NCI-H2196 treated with DMSO at 0.1 percent for 48 hours (cell line): Measurements from ENCODE around the gene CACNA1H.
"Not testable (repeated sequence)": the region's sequence is repeated elsewhere in the genome, so short reads cannot be mapped to it uniquely, and the experiment has no call there.

ENCODE experiments used
- DNase-seq: peaks from one replicate; lab custom pipeline; 2025; ENCODE audit not compliant: unreplicated experiment; lab: John Stamatoyannopoulos, UW

CACNA1H gene

GRCh38 chr16:1264345-1265089 lies 111.6 kb downstream of the CACNA1H start:
- DNase-seq = no peak

DNA sequence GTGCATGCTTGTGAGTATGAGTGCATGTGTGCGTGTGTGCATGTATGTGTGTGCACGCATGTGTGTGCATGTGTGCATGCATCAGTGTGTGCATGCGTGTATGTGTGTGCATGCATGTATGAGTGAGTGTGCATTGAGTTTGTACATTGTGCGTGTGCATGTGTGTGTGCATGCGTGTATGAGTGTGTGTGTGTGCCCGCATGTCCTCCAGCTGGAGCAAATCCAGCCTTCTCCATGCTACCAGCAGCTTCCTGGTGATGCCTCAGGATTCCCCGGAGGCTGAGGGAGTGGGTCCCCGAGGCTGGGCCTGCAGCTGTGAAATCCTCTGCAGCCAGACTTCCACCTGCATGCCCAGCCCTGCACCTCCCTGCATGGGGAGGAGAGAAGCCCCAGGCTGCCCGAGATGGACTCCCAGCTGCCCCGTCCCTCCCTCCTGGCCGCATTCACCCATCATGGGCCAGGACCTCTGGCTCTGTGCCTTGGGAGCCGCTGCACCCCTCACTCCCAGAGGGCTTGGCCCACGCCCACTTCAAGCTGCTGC lies 112.3 kb downstream of the CACNA1H start:
- no peak for DNase-seq

DNA sequence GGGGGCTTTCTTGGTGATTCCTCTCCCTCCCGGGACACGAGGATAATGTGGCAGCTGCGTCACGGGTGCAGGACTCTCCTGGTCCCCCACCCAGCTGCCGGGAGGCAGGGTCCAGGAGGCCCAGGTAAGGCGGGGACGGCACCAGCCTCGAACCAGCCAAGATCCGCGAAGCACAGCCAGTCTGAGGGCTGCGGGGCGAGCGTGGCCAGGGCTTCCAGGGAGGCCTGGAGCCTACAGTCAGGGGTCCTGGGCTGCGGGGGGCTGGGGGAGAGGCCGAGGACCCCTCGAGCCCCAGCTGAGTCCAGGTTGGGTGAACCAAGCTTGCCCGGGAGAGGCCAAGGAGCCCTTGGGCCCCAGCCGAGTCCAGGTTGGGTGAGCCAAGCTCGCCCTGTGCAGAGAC lies 112.9 kb downstream of the CACNA1H start:
- no peak for DNase-seq

DNA sequence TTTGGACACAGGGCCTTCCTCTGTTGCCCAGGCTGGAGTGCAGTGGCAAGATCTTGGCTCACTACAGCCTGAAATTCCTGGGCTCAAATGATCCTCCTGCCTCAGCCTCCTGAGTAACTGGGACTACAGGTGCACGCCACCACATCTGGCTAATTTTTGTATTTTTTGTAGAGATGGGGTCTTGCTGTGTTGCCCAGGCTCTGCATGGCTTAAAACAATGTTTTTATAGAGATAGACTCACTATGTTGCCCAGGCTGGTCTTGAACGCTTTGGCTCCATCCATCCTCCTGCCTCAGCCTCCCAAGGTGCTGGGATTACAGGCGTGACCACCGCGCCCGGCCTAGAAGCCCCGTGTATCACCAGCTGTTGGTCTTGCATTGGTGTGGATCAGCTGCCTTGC lies 116.5 kb downstream of the CACNA1H start:
- not testable (repeated sequence) for DNase-seq

DNA sequence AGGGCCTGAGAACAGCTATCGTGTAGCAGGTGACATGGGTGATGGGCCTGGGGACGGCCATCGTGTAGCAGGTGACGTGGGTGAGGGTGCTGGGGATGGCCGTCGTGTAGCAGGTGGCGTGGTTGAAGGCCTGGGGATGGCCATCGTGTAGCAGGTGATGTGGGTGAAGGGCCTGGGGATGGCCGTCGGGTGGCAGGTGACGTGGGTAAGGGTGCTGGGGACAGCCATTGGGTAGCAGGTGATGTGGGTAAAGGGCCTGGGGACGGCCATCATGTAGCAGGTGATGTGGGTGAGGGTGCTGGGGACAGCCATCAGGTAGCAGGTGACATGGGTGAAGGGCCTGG lies 118.4 kb downstream of the CACNA1H start:
- DNase-seq = no peak
